ENCODE data around the gene MC4R.

Gene MC4R

GRCh38 chr18:60406721-60407120 lies 34.1 kb upstream of the MC4R start:
- H3K27me3 ChIP-seq (replicated peaks): no peaks in the 10 kb centered on the region
- no peaks in the 10 kb centered on the region for H3K36me3 ChIP-seq (replicated peaks)
- in situ Hi-C loops (cut with HindIII; ENCODE audit: low pct_ligation_motif_present, low sequenced_read_pairs): no loop called here
- no peak for TF ChIP-seq CTCF (IDR thresholded peaks at IDR 0.05; ENCODE audit: low read depth, low read length, missing control alignments)
- DNase-seq: no peak
- no peak overlapping the region for H3K4me3 ChIP-seq (ENCODE audit: low read depth, low read length)
- H3K27ac ChIP-seq: no peak overlapping the region

GRCh38 chr18:60404486-60405085 lies 32.0 kb upstream of the MC4R start:
- Histone ChIP-seq H3K27me3 (replicated peaks) (no peaks in the 10 kb centered on the region), H3K4me3 (ENCODE audit: low read depth, low read length) (no peak overlapping the region), H3K27ac (no peak overlapping the region), H3K36me3 (replicated peaks) (no peaks in the 10 kb centered on the region)
- in situ Hi-C loops (cut with HindIII; ENCODE audit: low pct_ligation_motif_present, low sequenced_read_pairs): no loop called here
- no peak for DNase-seq
- TF ChIP-seq CTCF (IDR thresholded peaks at IDR 0.05; ENCODE audit: low read depth, low read length, missing control alignments): no peak

GRCh38 chr18:60401346-60401745 lies 28.8 kb upstream of the MC4R start:
- TF ChIP-seq CTCF (IDR thresholded peaks at IDR 0.05; ENCODE audit: low read depth, low read length, missing control alignments): no peak
- no peak overlapping the region for H3K27ac ChIP-seq
- in situ Hi-C loops (cut with HindIII; ENCODE audit: low pct_ligation_motif_present, low sequenced_read_pairs): no loop called here
- DNase-seq: no peak
- no peak overlapping the region for H3K4me3 ChIP-seq (ENCODE audit: low read depth, low read length)
- H3K27me3 ChIP-seq (replicated peaks): no peaks in the 10 kb centered on the region
- H3K36me3 ChIP-seq (replicated peaks): no peaks in the 10 kb centered on the region

- Histone ChIP-seq H3K27ac (no peak overlapping the region), H3K4me3 (ENCODE audit: low read depth, low read length) (no peak overlapping the region), H3K27me3 (replicated peaks) (no peaks in the 10 kb centered on the region), H3K36me3 (replicated peaks) (no peaks in the 10 kb centered on the region)
- TF ChIP-seq CTCF (IDR thresholded peaks at IDR 0.05; ENCODE audit: low read depth, low read length, missing control alignments): no peak
- in situ Hi-C loops (cut with HindIII; ENCODE audit: low pct_ligation_motif_present, low sequenced_read_pairs): no loop called here
- DNase-seq: no peak
These were observed 19.1 kb upstream of the MC4R start for GRCh38 chr18:60391571-60392226.

- H3K36me3 ChIP-seq (replicated peaks): no peaks in the 10 kb centered on the region
- DNase-seq: no peak
- H3K27ac ChIP-seq: no peak overlapping the region
- no peaks in the 10 kb centered on the region for H3K27me3 ChIP-seq (replicated peaks)
- TF ChIP-seq CTCF (IDR thresholded peaks at IDR 0.05; ENCODE audit: low read depth, low read length, missing control alignments): no peak
- in situ Hi-C loops (cut with HindIII; ENCODE audit: low pct_ligation_motif_present, low sequenced_read_pairs): no loop called here
- no peak overlapping the region for H3K4me3 ChIP-seq (ENCODE audit: low read depth, low read length)
These were observed 16.7 kb upstream of the MC4R start for GRCh38 chr18:60389314-60389713.

- no peak overlapping the region for H3K27ac ChIP-seq
- TF ChIP-seq CTCF (IDR thresholded peaks at IDR 0.05; ENCODE audit: low read depth, low read length, missing control alignments): no peak
- DNase-seq: no peak
- H3K4me3 ChIP-seq (ENCODE audit: low read depth, low read length): no peak overlapping the region
- in situ Hi-C loops (cut with HindIII; ENCODE audit: low pct_ligation_motif_present, low sequenced_read_pairs): no loop called here
- no peaks in the 10 kb centered on the region for H3K27me3 ChIP-seq (replicated peaks)
- H3K36me3 ChIP-seq (replicated peaks): no peaks in the 10 kb centered on the region
These were observed 13.1 kb upstream of the MC4R start for GRCh38 chr18:60385693-60386092.

Measured in brain microvascular endothelial cell (primary cell).